Skin of body (tissue), 2 donors: Measurements from ENCODE around the gene GFY. TPM values are rescaled to one million over a fixed set of nuclear protein-coding genes. Genes with fewer than 3 reads are reported as not detected.

ENCODE experiments used
- DNase-seq: peaks from one replicate; lab custom pipeline; 2025; lab: John Stamatoyannopoulos, UW
- total RNA-seq: library from RNA; depleted of rRNA; stranded (reverse); fragments of >200 nt; gene quantifications from one replicate; pipeline ENCODE4 v1.2.3, GENCODE V29; 2014

Gene GFY
- total RNA-seq, 1 donor from 2014 or later = not detected

DNA sequence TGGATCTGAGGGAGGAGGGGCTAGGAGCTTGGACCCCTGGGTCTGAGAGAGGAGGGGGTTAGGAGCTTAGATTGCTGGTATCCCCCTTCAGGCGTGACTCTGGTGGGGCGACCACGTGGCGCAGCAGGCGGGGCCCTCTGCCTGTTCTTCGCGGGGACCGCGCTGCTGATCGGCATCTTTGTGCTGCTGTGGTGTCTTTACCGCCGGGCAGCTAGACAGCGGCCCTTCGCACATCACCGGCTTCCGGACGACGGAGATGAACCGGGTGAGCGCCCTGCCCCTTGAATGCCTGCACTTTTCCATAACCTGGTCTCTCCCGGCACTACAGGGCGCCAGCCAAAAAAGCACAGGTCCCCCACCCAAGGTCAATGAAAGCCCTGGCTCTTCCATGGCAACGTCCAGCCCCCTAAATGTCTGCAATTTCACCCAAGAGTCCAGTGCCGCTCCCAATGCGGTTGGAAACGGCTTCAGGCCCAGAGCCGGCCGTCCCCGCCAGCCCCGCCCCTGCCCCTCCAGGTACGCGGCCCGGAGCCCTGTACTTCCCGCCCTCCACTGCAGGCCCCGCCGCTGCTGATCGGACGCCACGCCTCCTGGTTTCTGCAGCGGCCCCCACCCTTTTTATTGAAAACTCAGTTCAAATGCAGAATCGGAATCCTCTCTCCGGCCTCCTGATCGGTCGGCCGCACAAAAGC, 2.8 kb downstream of the GFY start:
- DNase-seq = no peak

- no peak for DNase-seq
Observed at GRCh38 chr19:49428547-49429451, 3.6 kb downstream of the GFY start.

DNA sequence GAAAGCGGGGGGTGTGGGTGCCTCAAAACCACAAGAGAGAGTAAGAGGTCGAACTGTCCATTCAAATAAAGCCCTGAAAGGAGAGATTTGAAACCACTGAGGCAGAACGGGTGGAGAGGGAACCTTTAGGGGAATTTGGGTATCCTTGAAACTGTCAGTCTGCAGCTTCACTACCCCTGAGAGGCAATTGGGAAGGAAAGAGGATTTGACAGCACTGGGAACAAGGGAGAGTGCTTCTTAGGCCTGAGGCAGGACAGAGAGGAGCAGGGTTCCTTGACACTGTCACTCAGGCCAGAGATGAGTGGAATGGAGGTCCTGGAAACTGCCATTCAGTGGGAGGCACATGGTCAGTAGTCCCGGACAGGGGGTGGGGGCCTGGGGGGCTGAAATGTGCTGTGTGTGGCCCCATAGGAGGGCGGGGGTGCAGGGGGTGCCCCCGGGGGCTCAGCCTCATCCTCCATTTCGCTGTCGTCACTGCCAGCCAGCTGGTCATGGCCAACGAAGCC, 5.0 kb downstream of the GFY start:
- DNase-seq = no peak

- DNase-seq = no peak
Observed at GRCh38 chr19:49430678-49431329, 5.6 kb downstream of the GFY start.

GRCh38 chr19:49431330-49431749, 6.2 kb downstream of the GFY start:
- no peak for DNase-seq

- no peak for DNase-seq
Observed at GRCh38 chr19:49432141-49433073, 7.2 kb downstream of the GFY start.

- DNase-seq = no peak
Observed at GRCh38 chr19:49433240-49433901, 8.2 kb downstream of the GFY start.

DNA sequence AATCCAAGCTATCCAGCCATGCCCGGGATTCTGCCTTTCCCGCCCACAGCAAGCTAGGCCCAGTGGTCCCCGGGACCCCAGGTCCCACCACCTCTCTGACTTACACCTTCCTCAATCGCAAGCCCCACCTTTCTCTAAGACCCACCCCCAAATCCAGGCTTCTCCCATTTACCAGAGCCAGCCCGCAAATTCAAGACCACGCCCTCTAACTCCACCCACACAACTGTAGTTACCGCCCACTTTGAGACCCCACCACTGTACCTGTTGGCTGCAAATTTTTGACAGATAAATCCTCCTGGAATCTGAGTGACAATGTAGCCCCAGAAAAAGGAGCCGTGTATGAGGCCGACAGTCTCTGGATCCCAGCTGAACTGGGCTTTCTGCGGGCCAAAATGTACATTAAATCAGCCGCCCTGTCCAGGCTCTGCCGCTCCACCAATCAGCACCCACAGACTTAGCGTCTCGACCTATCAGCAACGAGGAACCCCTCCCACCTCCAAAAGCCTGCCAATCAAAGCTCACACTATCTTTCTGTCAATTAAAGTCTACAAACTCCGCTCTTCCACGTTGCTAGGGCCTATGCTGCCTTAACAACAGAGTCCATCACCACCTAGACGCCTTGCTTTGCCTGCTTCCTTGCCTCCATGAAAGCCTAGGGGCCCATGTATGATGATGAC, 9.9 kb downstream of the GFY start:
- no peak for DNase-seq

- DNase-seq = no peak
Observed at GRCh38 chr19:49435670-49436069, 10.5 kb downstream of the GFY start.

DNA sequence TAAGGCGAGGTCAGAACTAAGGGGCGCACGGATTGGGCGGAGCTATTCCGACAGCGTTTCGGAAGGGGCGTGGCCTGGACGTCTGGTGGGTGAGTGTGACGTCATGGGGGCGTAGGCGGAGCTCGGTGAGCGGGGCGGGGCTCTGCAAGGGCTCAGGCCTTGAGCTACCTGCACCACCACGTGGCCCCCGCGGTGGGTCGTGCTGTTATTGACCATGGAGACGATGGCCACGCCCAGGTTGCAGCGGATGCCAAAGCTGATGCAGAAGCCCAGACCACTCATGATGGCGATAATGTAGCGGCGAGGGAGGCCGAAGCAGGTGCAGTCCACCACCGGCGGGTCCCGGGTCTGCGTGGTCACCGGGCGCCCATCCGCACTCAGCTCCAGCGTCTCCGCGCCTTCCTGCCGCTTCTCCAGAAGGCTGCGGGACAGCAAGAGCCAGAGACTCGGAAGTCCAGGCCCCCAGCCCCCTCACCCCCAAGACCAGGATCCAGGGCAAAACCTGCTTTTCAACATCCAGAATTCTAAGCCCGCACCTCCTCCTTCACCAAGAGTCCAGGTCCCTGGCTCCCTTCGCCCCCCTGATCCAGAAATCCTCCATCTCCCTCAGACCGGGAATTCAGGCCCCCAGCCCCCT, 11.3 kb downstream of the GFY start:
- DNase-seq = no peak

DNA sequence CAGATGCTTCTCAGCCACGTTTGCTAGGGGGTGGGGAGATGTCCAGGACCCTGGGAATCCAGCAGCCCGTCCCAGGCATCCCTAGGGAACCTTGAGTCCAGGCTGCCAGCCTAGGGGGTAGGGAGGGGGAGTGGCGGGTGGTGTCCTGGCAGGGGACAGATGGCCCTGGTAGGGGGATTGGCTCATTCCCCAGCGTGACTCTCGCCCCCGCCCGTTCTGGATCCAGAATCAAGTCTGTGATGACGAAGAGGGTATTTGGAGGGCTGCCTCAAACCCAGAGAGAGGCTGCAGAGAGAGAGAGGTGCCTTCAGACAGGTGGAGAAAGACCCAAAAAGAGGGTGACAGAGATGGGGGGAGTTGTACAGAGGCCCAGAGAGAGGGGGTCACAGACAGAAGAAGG, 12.0 kb downstream of the GFY start:
- no peak for DNase-seq

DNA sequence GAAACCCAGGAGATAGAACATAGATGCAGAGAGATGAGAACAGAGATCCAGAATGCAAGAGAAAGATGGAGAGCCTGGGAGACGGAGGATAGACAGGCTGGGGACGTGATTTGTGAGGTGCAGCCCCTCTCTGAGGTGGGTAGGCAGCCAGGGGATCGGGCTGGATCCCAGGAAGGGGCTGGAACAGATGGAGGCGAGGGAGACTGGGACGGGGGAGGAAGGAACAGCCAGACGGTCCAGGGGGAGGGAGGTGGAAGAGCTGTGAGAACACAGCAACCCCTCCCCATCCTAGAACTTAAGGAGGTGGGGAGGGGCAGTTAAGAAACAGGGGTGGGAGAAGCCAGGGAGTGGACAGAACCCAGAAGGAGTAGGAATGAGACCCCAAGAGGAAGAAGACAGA, 13.1 kb downstream of the GFY start:
- no peak for DNase-seq

DNA sequence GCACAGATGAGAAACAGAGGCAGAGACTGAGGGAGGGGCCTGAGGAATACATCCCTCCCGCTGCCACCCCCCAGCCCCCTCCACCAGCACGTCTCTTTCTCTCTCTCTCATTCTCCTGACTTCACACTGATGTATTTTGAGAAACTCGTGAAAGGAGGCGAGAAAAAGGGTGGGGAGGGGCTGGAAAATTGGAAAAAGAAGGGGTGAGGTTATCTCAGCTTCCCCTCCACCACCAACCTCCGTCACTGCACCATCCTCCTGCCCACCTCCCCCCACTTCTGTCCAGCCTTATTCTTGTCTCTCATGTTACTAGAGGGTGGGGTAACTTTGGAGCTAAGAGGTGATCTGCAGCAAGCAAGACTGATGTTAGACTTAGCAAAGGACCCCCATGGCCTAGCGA, 14.6 kb downstream of the GFY start:
- DNase-seq = no peak

DNA sequence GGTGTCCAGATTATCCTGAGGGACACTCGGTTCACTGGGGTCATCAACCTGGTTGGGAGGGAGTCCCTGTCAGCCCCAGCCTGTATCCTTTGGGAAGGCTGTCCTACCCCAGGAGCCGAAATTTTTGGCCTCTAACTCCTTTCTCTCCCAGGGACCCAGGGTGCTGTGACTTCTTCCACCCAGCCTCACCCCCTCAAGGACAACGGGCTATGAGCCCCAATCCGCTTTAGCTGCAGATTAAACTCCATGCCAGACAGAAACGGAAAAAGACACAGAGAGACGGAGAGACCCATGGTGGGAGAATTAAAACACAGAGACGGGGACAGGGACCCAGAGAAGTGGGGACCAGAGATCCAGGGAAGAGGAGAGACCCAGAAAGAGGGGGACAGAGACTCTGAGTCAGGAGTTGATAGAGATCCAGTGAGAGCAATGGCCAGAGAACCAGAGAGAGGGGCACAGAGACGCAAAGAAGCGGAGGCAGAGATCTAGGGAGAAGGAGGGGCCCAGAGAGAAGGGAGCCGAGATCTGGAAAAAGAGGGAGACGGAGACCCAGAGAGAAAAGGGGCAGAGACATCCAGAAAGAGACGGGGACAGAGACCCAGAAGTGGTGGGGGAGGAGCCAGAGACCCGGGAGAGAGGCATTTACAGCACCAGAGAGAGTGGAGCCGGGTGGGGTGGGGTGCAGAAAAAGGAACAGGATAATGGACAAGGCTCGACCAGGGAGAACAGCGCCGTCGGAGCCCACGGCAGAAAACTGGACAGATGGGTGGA, 15.4 kb downstream of the GFY start:
- DNase-seq = no peak

GRCh38 chr19:49441210-49441959, 16.2 kb downstream of the GFY start, which contains the start of gene SLC17A7:
TSS of gene SLC17A7 (minus strand) at chr19:49441527. CDS start at chr19:49441379, 148 bp downstream.
- DNase-seq = no peak

- no peak for DNase-seq
Observed at GRCh38 chr19:49441960-49442350, 16.8 kb downstream of the GFY start.

DNA sequence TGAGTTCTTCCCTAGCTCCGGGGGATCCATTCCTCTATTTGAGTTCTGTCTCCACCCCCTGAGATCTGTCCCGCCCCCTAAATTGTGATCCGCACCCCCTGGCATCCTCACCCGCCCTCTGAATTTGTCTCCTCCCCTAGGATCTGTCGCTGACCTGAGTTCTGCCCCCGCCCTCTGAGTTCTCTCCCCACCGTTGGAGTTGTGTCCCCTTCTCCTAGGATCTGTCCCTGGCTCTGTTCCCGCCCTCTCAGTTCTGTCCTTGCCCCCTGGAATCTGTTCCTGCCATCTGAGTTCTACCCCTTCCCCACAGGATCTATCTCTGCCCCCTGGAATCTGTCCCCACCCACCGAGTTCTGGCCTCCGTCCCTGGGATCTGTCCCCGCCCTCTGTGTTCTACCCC, 17.2 kb downstream of the GFY start:
- no peak for DNase-seq
